HT1080 (cell line): ENCODE data around the gene RPN1. TPM values are rescaled to one million over a fixed set of nuclear protein-coding genes. Genes with fewer than 3 reads are reported as not detected.
"Not testable (repeated sequence)": the region's sequence is repeated elsewhere in the genome, so short reads cannot be mapped to it uniquely, and the experiment has no call there.

ENCODE experiments used
- DNase-seq: peaks from one replicate; pipeline ENCODE4 v3.0.0-alpha.2; 2015; ENCODE audit warnings: low read depth
- total RNA-seq: library from RNA; depleted of rRNA; stranded (reverse); fragments of >200 nt; shearing (Covaris generic); gene quantifications from 2 replicates; pipeline ENCODE4 v1.2.3, GENCODE V29; 2014

Gene RPN1
- total RNA-seq, 1 experiment from 2014 or later: 524 TPM

DNA sequence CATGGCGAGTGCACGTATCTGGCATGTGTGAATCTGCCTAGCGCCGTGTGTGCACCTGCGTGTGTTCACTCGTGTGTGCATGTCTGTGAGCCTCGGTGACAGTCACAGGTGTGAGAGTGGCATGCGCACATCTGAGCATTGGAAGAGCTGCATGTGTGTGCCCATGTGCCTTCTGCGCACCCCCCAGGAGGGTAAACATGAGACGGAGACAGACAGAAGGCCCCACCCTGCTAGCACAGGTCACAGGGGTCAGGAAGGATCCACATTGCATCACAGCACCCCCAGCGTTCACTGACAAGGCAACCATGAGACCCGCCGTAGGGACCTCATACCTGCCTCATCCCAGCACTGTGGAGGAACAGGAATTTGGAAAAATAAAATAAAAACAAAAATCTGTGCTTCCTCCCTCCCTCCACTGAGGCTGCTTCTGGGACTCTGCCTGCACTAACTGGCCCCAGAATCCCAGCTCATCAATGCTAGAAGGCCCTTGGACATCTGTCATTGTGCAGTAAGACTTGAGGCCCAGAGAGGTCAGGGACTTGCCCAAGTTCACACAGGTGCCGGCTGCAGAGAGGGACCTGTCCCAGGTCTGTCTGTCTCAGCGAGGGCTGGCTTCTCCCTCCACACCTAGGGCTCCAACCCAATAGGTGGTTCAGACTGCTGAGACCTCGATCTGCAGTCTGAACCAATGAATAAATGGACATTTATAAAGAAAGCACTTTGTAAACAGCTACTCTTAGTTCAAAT, 37.4 kb downstream of the RPN1 start:
- DNase-seq: no peak

DNA sequence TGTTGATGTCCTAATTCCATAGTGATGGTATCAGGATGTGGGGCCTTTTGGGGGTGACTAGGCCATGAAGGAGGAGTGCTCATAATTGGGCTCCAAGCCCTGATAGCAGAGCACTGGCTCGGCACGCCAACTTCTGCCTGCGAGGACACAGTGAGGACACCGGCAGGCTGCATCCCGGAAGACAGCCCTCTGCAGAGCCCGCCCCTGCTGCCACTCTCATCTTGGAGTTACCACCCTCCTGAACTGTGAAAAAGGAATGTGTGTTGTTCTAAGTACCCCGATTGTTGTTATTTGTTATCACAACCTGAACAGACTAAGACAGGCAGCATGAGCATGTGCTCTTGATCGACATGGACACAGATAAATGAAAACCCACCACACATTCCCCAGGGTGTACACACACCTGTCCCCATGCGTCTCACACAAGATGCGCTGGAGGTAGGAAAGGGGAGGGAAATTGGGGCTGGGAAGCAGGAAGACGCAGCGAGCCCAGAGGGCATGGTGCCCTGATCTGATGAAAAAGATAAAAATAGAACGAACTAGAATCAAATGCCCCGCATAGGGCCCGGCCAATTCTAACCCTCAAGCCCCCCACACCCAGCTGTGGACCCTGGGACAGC, 40.1 kb downstream of the RPN1 start:
- DNase-seq: no peak

DNA sequence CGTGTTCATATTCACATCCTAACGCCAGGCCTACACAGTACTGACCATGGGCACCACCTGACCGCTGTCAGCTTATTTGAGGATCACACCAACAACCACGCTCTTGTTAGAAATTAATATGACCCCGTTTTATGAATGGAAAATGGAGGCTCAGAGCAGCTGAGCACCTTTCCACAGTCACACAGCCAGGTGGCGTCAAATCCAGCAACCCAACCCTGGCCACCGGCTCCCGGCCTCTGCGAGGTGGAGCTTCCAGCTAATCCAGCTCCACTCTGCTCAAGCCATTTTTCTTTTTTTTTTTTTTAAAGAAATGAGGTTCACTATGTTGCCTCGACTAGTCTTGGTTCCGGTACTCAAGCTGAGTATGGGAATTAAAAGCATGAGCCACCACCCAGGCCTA, 41.3 kb downstream of the RPN1 start:
- no peak for DNase-seq

DNA sequence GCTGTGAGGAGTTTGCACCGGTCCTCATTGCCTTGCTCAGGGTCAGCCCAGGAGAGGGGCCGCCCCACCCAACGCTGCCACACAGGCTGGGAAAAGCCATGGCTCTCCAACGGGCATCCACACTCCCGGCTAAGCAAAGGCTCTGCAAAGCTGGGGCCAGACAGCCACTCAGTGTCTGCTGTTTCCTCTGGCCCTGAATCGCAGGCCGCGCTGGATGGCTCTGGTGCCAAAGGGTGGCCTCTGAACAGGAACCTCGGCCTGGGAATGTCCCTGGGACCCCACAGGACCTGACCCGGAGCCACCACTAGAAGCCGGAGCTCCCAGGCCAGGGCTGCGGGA, 42.9 kb downstream of the RPN1 start:
- no peak for DNase-seq

DNA sequence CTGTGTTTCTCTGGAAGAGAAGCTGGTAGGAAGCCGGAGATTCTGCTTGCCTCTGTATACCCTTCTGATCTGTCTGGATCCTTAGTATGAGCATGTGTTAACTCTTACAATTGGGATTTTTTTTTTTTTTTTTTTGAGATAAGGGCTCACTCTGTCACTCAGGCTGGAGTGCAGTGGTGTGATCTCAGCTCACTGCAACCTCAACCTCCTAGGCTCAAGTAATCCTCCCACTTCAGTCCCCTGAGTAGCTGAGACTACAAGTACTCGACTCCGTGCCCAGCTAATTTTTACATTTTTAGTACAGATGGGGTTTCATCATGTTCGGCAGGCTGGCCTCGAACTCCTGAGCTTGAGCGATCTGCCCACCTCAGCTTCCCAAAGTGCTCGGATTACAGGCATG, 44.5 kb downstream of the RPN1 start:
- no peak for DNase-seq

DNA sequence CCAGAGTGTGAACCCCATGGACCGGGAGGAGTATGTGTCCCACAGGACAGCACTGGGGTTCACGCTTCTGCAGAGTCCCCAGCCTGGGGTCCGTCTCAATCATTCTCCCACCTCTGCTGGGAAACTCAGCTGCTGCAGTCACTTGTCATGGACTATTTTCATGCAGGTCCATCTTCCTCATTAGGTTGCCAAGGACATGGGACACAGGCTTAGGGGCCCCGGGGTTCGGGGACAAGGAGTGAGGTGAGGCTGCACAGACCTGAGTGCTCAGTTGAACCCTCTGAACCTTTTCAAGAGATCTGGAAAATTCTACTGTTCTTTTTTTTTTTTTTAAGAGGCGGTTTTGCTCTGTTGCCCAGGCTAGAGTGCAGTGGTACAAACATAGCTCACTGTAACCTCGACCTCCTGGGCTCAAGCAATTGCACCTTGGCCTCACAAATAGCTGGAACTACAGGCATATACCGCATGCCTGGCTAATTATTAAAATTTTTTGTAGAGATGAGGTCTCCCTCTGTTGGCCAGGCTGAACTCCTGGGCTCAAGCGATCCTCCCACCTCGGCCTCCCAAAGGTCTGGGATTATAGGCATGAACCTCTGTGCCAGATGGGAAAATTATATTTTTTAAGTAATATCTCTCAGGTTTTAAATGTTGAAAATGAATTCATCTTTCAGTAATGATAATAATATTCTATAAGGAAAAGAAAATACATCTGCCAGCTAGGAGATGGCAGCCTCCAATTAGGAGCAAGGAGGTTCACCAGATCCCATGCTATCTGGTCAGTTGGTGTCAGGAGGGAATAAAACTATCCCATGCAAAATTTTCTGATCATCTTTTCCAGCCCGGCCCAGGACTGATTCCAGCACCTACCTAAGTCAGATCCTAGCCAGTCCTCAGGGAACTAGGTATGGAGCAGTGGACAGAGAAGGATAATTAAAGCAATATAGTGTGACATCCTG, 45.2 kb downstream of the RPN1 start:
- DNase-seq: no peak

DNA sequence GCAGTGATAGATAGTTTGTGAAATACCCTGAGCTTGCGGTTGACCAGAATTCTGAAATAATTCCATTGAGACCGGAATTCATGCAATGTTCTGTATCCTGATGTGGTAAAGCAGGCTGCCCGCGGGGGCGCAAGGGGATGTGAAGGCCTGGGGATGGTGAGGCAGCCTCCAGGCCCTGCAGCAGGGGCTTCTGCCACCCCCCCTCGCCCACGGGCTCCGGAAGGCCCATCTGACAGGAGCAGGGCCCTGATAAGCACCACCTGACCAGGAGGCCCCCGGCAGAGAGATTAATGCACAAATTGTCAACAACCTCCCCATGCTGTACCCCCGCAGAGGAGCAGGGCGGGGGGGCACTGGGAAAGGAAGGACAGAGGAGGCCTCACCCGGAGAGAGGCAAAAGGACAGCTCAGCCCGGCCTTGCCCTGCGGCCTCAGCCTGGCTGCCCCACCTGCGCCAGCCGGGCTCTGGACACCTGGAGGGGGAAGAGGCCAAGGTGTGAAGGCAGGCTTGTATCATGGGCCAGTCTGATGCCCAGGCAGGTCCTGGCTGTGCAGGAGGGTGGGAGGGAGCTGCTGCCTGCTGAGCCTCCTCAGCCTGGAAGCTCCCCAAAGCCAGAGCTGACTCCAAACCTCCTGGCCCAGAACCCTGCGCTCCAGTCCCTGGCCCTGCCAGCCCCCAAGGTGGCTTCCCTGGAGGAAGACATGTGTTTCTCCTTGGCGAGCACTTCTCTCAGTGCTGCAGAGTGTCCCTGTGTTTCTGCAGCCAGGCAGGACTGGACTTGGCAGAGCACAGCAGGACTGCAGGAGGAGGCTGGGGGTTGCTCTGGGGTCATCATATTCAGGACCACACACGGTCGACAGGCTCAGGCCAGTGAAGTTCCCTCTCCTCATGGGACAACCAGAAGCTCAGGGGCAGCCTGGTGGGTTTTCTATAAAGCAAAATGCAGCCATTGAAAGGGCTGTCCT, 46.5 kb downstream of the RPN1 start:
- DNase-seq: no peak

DNA sequence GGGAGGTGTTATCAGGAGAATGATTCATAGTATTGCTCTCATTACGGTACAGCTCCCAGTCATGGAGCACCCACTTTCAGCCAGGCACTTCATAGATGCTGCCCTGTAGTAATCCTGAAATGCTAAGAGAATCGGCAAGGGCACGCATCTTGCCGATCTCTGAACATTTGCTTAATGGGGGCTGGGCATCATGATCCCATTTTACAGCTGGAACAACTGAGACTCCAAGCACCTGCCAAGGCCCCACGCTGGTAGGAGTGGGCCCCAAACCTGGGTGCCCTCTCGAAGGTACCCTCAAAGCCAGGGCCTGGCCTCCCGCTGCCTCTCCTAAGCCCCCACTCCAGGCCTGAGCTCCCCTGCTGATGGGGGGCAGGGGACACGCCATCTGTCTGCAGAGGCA, 47.3 kb downstream of the RPN1 start:
- DNase-seq: no peak

DNA sequence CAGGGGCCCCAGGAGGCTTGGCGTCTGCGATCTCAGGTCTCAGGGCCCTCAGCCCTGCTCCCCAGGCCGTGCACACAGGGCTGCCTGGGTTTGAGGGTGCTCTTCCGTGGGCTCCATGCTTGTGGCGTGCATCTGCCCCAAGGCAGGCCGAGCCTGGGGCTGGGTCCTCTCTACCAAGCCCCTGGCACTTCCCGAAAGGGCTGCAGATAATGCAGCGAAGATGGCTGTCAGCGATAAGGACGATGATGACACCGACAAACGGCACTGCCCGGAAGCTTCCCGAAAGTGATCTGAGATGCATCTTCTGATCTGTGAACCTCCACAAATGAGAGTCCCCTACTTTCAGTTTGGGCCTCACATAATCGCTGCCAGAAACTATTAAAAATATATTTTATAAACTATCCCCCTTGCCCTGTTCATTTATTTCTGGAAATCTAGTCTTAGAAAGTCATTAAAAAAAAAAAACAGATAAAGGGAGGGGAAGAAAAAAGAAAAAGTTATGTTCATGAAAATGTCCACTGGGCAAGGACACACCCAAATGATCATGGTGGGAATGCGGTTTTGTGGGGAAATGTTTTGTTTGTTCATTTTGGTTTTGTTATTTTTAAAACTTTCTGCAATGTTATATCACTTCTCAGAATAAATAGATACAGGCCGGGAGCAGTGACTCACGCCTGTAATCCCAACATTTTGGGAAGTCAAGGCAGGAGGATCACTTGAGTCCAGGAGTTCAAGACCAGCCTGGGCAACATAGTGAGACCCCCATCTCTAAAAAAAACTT, 51.5 kb downstream of the RPN1 start:
- DNase-seq: peak; percentile 36

DNA sequence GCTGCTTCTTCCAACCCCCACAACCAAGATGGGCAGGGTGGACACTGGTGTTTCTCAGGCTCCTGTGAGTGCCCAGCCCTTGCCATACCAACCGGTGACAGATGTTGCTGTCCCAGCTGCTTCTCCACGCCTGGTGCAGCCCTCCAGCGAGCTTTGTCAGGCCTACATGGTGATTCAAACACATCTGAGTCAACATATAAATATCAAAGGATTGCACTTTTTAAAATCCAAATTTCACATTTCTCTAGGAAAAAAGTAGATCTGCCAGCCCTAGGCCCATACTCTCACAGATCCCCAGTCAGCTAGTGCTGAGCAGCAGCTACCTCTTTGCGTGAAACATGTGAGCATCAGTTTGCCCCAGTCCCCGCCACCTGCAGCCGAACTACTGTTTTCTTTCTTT, 52.7 kb downstream of the RPN1 start:
- DNase-seq: no peak

DNA sequence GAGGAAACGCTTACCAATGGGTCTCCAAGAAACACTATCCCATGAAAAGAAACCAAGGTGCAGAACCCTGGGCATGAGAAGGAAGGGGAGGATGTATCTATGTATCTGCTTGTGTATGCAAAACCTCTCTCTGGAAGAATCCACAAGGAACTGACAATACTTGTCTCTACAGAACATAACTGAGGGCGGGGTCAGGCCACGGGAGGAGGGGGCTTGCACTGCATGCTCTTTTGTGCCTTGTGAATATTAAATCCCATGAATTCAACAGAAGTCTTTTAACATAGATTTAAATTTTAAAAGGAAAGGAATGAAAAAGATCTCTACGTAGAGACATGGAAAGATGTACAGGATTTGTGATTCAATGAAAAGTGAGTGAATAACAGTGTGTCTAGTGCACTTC, 57.8 kb downstream of the RPN1 start:
- DNase-seq: no peak

DNA sequence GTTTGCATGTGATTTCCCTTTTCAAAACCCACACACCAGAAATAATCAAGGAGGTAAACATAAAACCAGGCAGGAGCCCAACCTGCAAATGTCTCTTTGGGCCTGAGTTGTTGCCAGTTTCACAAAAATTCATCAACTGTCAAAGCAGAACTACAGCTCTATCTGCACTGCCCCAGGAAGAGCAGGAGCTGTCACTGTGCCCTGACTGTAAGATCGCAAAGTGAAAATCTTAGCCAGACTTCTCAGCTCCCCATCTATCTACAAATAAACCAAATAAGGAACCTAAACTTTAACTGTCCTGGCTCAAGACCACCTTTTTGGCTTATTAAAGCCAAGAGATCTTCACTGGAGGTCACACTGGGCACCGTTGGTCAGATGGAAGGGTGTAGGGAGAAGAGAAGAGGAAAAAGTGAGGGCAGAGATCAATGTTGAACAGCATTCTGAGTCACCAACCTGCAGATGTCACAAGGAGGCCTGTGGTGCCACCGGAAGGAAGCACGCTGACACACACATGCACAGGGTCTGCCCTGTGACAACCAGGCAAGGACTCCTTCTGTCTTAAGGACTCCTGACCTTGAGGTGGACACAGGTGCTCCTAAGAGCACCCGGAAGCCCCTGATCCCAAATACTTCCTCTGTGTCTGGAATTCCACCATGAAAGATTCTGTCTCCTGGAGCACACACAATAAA, 58.7 kb downstream of the RPN1 start:
- peak; percentile 56 for DNase-seq

DNA sequence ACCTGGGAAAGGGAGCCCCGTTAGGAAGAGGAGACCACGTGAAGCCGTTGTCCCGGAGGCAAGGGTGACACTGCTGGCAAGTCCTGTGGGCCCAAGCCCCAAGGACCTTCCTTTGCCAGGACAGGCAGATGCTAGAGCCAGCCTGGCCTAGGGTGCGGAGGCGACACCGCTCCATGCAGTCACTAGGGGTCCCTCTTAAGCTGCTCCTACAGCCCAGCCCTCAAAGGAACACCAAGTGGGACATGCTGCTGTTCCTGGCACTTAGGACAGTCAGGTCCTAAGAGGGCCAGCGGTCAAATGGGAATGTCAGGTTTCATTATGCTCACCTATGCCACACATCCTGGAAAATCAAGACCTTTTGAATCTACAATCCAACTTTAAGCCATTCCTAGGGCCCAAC, 59.7 kb downstream of the RPN1 start:
- no peak for DNase-seq

DNA sequence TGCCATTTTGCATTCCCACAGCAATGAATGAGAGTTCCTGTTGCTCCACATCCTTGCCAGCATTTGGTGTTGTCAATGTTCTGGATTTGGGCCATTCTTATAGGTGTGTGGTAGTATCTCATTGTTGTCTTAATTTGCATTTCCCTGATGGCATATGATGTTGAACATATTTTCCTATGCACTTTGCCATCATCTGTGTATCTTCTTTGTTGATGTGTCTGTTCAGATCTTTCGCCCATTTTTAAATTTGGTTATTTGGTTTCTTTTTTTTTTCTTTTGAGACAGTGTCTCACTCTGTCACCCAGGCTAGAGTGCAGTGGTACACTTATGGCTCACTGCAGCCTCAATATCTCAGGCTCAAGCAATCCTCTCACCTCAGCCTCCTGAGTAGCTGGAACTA, 60.6 kb downstream of the RPN1 start:
- DNase-seq: not testable (repeated sequence)

DNA sequence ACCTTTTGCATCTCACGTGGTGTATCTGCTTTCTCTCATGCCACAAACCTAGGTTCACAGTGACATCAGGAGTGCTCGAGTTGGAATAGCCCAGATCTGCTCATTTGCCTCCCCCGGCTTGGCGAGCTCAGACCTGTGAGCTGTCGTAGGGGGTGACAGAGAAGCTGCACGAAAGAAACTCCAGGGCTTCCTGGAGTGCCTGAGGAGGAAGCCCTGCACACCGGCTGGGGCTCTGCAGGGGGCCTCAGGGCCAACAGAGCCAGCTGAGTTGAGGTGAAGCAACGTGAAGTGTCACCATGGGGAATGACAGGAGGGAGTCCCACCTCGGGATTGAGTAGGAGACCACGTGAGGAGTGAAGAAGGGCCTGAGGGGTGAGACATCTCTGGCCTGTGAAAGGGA, 62.5 kb downstream of the RPN1 start:
- DNase-seq: no peak

DNA sequence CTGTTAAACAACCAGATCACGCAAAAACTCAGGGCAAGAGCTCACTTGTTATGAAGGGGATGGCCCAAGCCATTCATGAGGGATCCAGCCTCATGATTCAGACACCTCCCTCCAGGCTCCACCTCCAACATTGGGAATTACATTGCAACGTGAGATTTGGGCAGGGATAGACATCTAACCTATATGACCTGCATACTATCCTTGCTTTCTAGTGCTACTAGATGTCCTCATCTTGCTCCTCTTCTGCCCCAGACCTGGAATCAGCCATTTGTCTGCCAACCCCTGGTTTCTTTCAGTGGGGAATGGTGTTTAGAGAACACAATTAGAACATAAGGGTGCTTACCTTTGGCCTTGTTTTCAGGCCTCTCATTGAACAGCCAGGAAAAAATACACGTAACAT, 63.2 kb downstream of the RPN1 start:
- no peak for DNase-seq

DNA sequence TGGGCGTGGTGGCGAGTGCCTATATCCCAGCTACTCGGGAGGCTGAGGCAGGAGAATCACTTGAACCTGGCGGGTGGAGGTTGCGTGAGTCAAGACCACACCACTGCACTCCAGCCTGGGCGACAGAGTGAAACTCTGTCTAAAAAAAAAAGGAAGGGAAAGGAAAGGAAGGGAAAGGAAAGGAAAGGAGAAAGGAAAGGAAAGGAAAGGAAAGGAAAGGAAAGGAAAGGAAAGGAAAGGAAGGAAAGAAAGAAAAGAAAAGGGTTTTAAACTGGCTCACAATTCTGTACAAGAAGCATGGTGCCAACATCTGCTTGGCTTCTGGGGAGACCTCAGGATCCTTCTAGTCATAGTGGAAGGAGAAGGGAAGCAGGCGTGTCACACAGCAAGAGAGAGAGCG, 63.7 kb downstream of the RPN1 start:
- DNase-seq: not testable (repeated sequence)

DNA sequence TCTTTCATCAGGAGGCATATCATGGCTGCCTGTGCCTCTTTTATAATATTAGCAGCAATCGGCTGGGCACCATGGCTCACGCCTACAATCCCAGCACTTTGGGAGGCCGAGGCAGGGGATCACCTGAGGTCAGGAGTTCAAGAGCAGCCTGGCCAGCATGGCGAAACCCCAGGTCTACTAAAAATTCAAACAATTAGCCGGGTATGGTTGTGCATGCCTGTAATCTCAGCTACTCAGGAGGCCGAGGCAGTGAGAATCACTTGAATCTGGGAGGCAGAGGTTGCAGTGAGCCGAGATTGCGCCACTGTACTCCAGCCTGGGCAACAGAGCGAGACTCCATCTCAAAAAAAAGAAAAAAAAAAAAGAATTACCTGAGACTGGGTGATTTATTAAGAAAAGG, 64.2 kb downstream of the RPN1 start:
- not testable (repeated sequence) for DNase-seq

DNA sequence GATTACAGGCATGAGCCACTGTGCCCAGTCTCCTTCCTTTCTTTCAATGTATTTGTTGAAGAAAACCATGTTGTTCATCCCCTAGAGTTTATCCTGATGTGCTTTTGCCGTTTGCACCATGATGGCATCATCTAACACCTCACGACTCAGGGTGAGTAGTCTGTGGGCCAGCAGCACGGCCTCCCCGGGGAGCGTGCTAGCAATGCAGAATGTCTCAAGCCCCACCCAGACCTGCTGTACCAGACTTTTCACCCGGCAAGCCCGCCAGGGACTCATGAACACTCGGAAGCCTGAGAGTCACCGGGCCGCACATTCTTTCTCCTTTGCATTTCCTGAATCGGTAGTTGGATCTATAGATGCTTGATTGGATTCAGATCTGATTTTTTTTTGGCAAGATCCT, 64.6 kb downstream of the RPN1 start:
- DNase-seq: no peak

DNA sequence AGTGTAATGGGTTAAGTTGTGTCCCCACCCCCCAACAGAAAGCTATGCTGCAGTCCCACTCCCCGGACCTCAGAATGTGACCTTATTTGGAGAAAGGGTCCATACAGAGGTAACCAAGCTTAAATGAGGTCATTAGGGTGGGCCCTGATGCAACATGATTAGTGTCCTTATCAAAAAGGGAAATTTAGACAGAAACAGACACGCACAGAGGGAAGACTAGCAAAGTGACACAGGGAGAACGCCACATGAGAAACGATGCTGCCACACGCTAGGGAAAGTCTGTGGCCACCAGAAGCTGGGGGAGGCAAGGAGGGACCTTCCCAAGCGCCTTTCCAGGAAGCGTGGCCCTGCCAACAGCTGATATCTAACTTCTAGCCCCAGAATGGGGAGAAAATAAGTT, 65.4 kb downstream of the RPN1 start:
- DNase-seq: no peak
